A549 (cell line): ENCODE measurements around the gene SUGP2. TPM values are rescaled to one million over a fixed set of nuclear protein-coding genes. Genes with fewer than 3 reads are reported as not detected.

Experiments
- ATAC-seq, 2 experiments: fragments of 200-7000 bp in 1 of 2; fragments of >200 bp in 1 of 2; cut with Nextera tagmentation in 1 of 2; cut with Tn5 transposase in 1 of 2; 3 replicates each; pipeline versions ENCODE4 v1.8.0 to v1.9.1; 2018 to 2020; ENCODE audit warnings: mild to moderate bottlenecking in 1 of 2, moderate library complexity in 1 of 2
- CTCF ChIA-PET: fragments of 300-600 bp; sonication (Branson Sonifier 250); formaldehyde crosslinking; extraction: SDS; loops from one replicate; lab custom pipeline; 2021; ENCODE audit warnings: antibody characterized with exemption, inconsistent platforms; lab: Yijun Ruan, JAX
- POLR2A ChIA-PET: fragments of 350-600 bp; formaldehyde crosslinking; extraction: SDS; loops from one replicate; lab custom pipeline; 2021; ENCODE audit warnings: antibody characterized with exemption, inconsistent platforms; lab: Yijun Ruan, JAX
- DNase-seq, 2 experiments: peaks; one replicate each; pipeline versions ENCODE4 v3.0.0 to v3.0.0-alpha.2; 2011 to 2016; ENCODE audit warnings: low read depth in 1 of 2, low spot score in 1 of 2
- FAIRE-seq: peaks from 2 replicates; lab custom pipeline; 2011; peaks lifted over from hg19 to GRCh38; lab: Jason Lieb, UNC
- H3K27ac ChIP-seq, 2 experiments: fragments of >200 bp; sonication (Bioruptor Twin); formaldehyde crosslinking; 3 replicates each; pipeline ENCODE4 v1.5.1; 2016 to 2017
- H3K4me1 ChIP-seq: fragments of >200 bp; sonication (Bioruptor Twin); formaldehyde crosslinking; 3 replicates; pipeline ENCODE4 v1.6.1; 2016
- H3K4me2 ChIP-seq: fragments of >200 bp; sonication (Bioruptor Twin); formaldehyde crosslinking; 3 replicates; pipeline ENCODE4 v1.6.1; 2016
- H3K4me3 ChIP-seq: fragments of >200 bp; sonication (Bioruptor Twin); formaldehyde crosslinking; 3 replicates; pipeline ENCODE4 v1.5.1; 2016
- H3K9me3 ChIP-seq: fragments of >200 bp; sonication (Bioruptor Twin); formaldehyde crosslinking; 3 replicates; pipeline ENCODE4 v1.6.1; 2016
- ATOH8 ChIP-seq: fragments of 250-450 bp; sonication (Bioruptor Pico); IDR thresholded peaks from 2 replicates; pipeline ENCODE4 v1.5.0; 2020; ENCODE audit warnings: low read depth, mild to moderate bottlenecking, moderate library complexity
- CBX2 ChIP-seq: fragments of 200-600 bp; sonication (generic); IDR thresholded peaks from 2 replicates; pipeline ENCODE4 v1.6.1; 2016; ENCODE audit warnings: low read depth, mild to moderate bottlenecking, borderline replicate concordance
- CHD2 ChIP-seq: fragments of 150-350 bp; IDR thresholded peaks from 2 replicates; pipeline ENCODE4 v1.6.1; 2014; ENCODE audit warnings: low read length; ENCODE audit not compliant: partially characterized antibody
- CHD4 ChIP-seq: fragments of 200-600 bp; sonication (generic); IDR thresholded peaks from 2 replicates; pipeline ENCODE4 v1.6.1; 2016; ENCODE audit warnings: antibody characterized with exemption, mild to moderate bottlenecking, borderline replicate concordance
- EHF ChIP-seq: fragments of 250-450 bp; sonication (Bioruptor Pico); IDR thresholded peaks from 2 replicates; pipeline ENCODE4 v1.5.0; 2020; ENCODE audit warnings: mild to moderate bottlenecking
- ELK1 ChIP-seq: fragments of 150-350 bp; IDR thresholded peaks from 2 replicates; pipeline ENCODE4 v1.6.1; 2014; ENCODE audit warnings: low read depth, mild to moderate bottlenecking, low read length
- FOSL2 ChIP-seq, 2 experiments: fragments of 450-650 bp in 1 of 2; fragments of >200 bp in 1 of 2; sonication (Bioruptor Twin) in 1 of 2; formaldehyde crosslinking; IDR thresholded peaks; 2 replicates each; pipeline versions ENCODE4 v1.5.0 to v1.6.1; 2016 to 2020; ENCODE audit warnings: mild to moderate bottlenecking in 1 of 2, moderate library complexity in 1 of 2
- GATA3 ChIP-seq: IDR thresholded peaks from 2 replicates; pipeline ENCODE4 v1.6.1; 2012; ENCODE audit warnings: borderline replicate concordance
- HEYL ChIP-seq: fragments of 250-450 bp; sonication (Bioruptor Pico); IDR thresholded peaks from 2 replicates; pipeline ENCODE4 v1.8.0; 2021; ENCODE audit warnings: mild to moderate bottlenecking, moderate library complexity
- KDM5A ChIP-seq: fragments of 200-600 bp; sonication (generic); IDR thresholded peaks from 2 replicates; pipeline ENCODE4 v1.6.1; 2016; ENCODE audit warnings: antibody characterized with exemption, mild to moderate bottlenecking
- MAFK ChIP-seq: fragments of 450-650 bp; IDR thresholded peaks from 2 replicates; pipeline ENCODE4 v1.6.1; 2014; ENCODE audit not compliant: partially characterized antibody
- MYC ChIP-seq: IDR thresholded peaks from 2 replicates; pipeline ENCODE4 v1.6.1; 2012; ENCODE audit warnings: mild to moderate bottlenecking, inconsistent platforms, low read length, improper control_type of control experiment, borderline replicate concordance
- NFE2L2 ChIP-seq: fragments of 150-350 bp; conservative IDR thresholded peaks from 2 replicates; pipeline ENCODE4 v1.6.1; 2014; ENCODE audit warnings: low read length
- RNF2 ChIP-seq: fragments of 200-600 bp; sonication (generic); IDR thresholded peaks from 2 replicates; pipeline ENCODE4 v1.6.1; 2016; ENCODE audit warnings: low read depth, mild to moderate bottlenecking, antibody characterized with exemption, moderate library complexity, borderline replicate concordance
- SREBF2 ChIP-seq: fragments of 450-650 bp; IDR thresholded peaks from 2 replicates; pipeline ENCODE4 v1.6.1; 2014; ENCODE audit warnings: mild to moderate bottlenecking, moderate library complexity
- ZNF302 ChIP-seq: fragments of 250-450 bp; sonication (Bioruptor Pico); IDR thresholded peaks from 2 replicates; pipeline ENCODE4 v1.9.0; 2021; ENCODE audit warnings: inconsistent platforms, mild to moderate bottlenecking, moderate library complexity
- WGBS: methylation state at CpG from one replicate; pipeline ENCODE4 v1.1.6; 2017; ENCODE audit errors: missing lambda C conversion rate; 5-methylcytosine and 5-hydroxymethylcytosine counted together
- polyA plus RNA-seq, 4 experiments: library from polyadenylated mRNA; depleted of rRNA in 3 of 4; stranded (reverse); fragments of >200 nt; fragmentation: RNase III in 1 of 4; extraction: RNeasy Plus Mini Kit Qiagen cat#74134 plus additional on column Dnase treatment in 1 of 4; gene quantifications; 2 replicates in 3 of 4; 3 replicates in 1 of 4; pipeline ENCODE4 v1.2.3, GENCODE V29; 2011 to 2017

SUGP2 gene
- polyA plus RNA-seq, 2 of the 4 experiments (the other 2 are of a cell fraction), result 42.4 to 43.9 TPM

GRCh38 chr19:19071897-19072296 is 38.6 kb upstream of the SUGP2 start:
- ChIA-PET POLR2A (no interaction called here), CTCF (interaction anchor here (1.2 kb wide), 1 partner anchor 26 kb away, joined by 3 read pairs; no protein-coding TSS in a partner anchor)
- Histone ChIP-seq H3K27ac (no peak overlapping the region), H3K4me3 (no peak overlapping the region), H3K4me2 (no peak overlapping the region), H3K9me3 (no peaks in the 10 kb centered on the region), H3K4me1 (no peaks in the 10 kb centered on the region)
- DNase-seq, result no peak
- FAIRE-seq, result no peak
- TF ChIP-seq MYC, result no peak
- no peak for TF ChIP-seq EHF (CRISPR knock-in tag)
- TF ChIP-seq CHD2, result no peak
- no peak for TF ChIP-seq NFE2L2
- TF ChIP-seq MAFK, result no peak
- TF ChIP-seq CHD4, result no peak
- no peak for TF ChIP-seq GATA3
- TF ChIP-seq ATOH8, result no peak
- TF ChIP-seq RNF2, result no peak
- TF ChIP-seq ELK1, result no peak
- no peak for TF ChIP-seq KDM5A
- TF ChIP-seq, all 56 proteins: peak for 0
- ATAC-seq, result no peak
- 75% methylated on average over 8 of the region's 8 CpGs for WGBS

GRCh38 chr19:19068659-19069654 is 35.6 kb upstream of the SUGP2 start:
- FAIRE-seq (no peak), ATAC-seq (no peak), DNase-seq (no peak)
- Histone ChIP-seq H3K4me1 (peaks cover 9% of the 10 kb centered on the region), H3K27ac (no peak overlapping the region), H3K4me3 (no peak overlapping the region), H3K4me2 (no peak overlapping the region), H3K9me3 (no peaks in the 10 kb centered on the region)
- TF ChIP-seq ZNF302 (no peak), SREBF2 (no peak), CBX2 (no peak), RNF2 (no peak), NFE2L2 (no peak), FOSL2 (IDR thresholded peaks at IDR 0.05) (no peak), FOSL2 (CRISPR knock-in tag; IDR thresholded peaks at IDR 0.05) (no peak)
- ChIA-PET POLR2A (interaction anchor here (0.7 kb wide), 1 partner anchor 66 kb away, joined by 3 read pairs; no protein-coding TSS in a partner anchor), CTCF (interaction anchor here (0.9 to 1.2 kb wide), 2 partner anchors 16 to 79 kb away, joined by 4 read pairs; no protein-coding TSS in a partner anchor)
- 68% methylated on average over 11 of the region's 11 CpGs for WGBS

- Histone ChIP-seq H3K4me3 (no peak overlapping the region), H3K27ac (no peak overlapping the region), H3K4me2 (no peak overlapping the region), H3K9me3 (no peaks in the 10 kb centered on the region), H3K4me1 (peaks cover 15% of the 10 kb centered on the region)
- TF ChIP-seq ATOH8 (no peak), HEYL (no peak)
- ATAC-seq (no peak), FAIRE-seq (no peak), DNase-seq (no peak)
- POLR2A ChIA-PET, result no interaction called here
- WGBS, result 77% methylated on average over 11 of the region's 11 CpGs
- CTCF ChIA-PET, result interaction anchor here (0.6 to 1.7 kb wide), 4 partner anchors 13 to 108 kb away, joined by 3 to 8 read pairs (median 3); no protein-coding TSS in a partner anchor
These were observed 34.2 kb upstream of the SUGP2 start for GRCh38 chr19:19067276-19068072.
